ENCODE data around the gene MTMR12. TPM values are rescaled to one million over a fixed set of nuclear protein-coding genes. Genes with fewer than 3 reads are reported as not detected.

Gene MTMR12
- total and polyA plus RNA-seq, 10 of the 15 experiments (the other 5 are each of a cell fraction or from before 2014, with no cell fraction given) = 5.0 to 22.9 (median 16.3) TPM

- H3K27me3 ChIP-seq (replicated peaks in 1 of 2; ENCODE audit: control insufficient read depth in 2 of 2, insufficient read depth in 2 of 2, low read length in 1 of 2) = no peaks in the 10 kb centered on the region
- 43% methylated on average over 4 of the region's 4 CpGs for WGBS (ENCODE audit: insufficient coverage, insufficient replicate concordance, low lambda C conversion rate, missing lambda C conversion rate)
- DNase-seq (ENCODE audit: low read depth, low spot score) = no peak
- in situ Hi-C loops (cut with MboI) (no loop called here), intact Hi-C loops (cut with micrococcal nuclease; ENCODE audit: unreplicated experiment) (no loop called here)
- H3K9me3 ChIP-seq (replicated peaks; ENCODE audit: control insufficient read depth, insufficient read depth, low read length) = no peaks in the 10 kb centered on the region
- no peak for FAIRE-seq
- H3K36me3 ChIP-seq (ENCODE audit: control insufficient read depth in 2 of 2, insufficient read depth in 2 of 2, low read length in 1 of 2) = no peaks in the 10 kb centered on the region
- 0 out of 2 replicates have a peak overlapping the region, but pooled peaks have one; percentile 3 for H3K4me2 ChIP-seq (ENCODE audit: control insufficient read depth, insufficient read depth)
- H3K27ac ChIP-seq (ENCODE audit: control insufficient read depth, insufficient read depth) = peak overlapping the region; percentile 43
- ChIA-PET RAD21 (ENCODE audit: unreplicated experiment) (no interaction called here), SMC1A (ENCODE audit: uncharacterized antibody, unreplicated experiment) (interaction anchor here (0.6 to 1.3 kb wide), 4 partner anchors 24 to 106 kb away, joined by 3 to 4 read pairs (median 3); no protein-coding TSS in a partner anchor), CTCF (interaction anchor here (0.5 to 0.6 kb wide), 2 partner anchors 10 to 383 kb away, joined by 3 read pairs; no protein-coding TSS in a partner anchor), POLR2A (no interaction called here)
- ATAC-seq = no peak
- H3K79me2 ChIP-seq (ENCODE audit: control insufficient read depth, insufficient read depth, low read length) = no peaks in the 10 kb centered on the region
- H4K20me1 ChIP-seq (ENCODE audit: control insufficient read depth, insufficient read depth) = no peaks in the 10 kb centered on the region
- peak overlapping the region; percentile 75 for H2AFZ ChIP-seq (ENCODE audit: control insufficient read depth, low read depth, low read length)
- no TSS peak for BruUV-seq (replicated peaks)
- H3K4me3 ChIP-seq = no peak overlapping the region
- peaks cover 11% of the 10 kb centered on the region for H3K4me1 ChIP-seq (ENCODE audit: control insufficient read depth, insufficient read depth, low read length)
- peak overlapping the region; percentile 40; the same call in 1 of the 2 replicates for H3K9ac ChIP-seq (ENCODE audit: control insufficient read depth, insufficient read depth, low read length)
- TF ChIP-seq CBX5 (IDR thresholded peaks at IDR 0.05; ENCODE audit: low read depth) (no peak), HSF1 (IDR thresholded peaks at IDR 0.05; ENCODE audit: low read depth, low read length) (no peak), BMI1 (IDR thresholded peaks at IDR 0.05; ENCODE audit: borderline replicate concordance) (no peak), HDAC6 (IDR thresholded peaks at IDR 0.05; ENCODE audit: unreplicated experiment) (no peak), ELK1 (IDR thresholded peaks at IDR 0.05; ENCODE audit: low read depth, low read length) (no peak), MTA3 (IDR thresholded peaks at IDR 0.05; ENCODE audit: borderline replicate concordance, low read length) (no peak), CBX3 (IDR thresholded peaks at IDR 0.05; ENCODE audit: borderline replicate concordance, low read depth) (no peak), POU2F2 (IDR thresholded peaks at IDR 0.05; ENCODE audit: borderline replicate concordance, low read depth, low read length) (no peak), TAF1 (IDR thresholded peaks at IDR 0.05; ENCODE audit: borderline replicate concordance, low read depth, low read length) (no peak), CEBPZ (IDR thresholded peaks at IDR 0.05; ENCODE audit: low read depth, low read length) (no peak), HCFC1 (IDR thresholded peaks at IDR 0.05; ENCODE audit: low read length) (no peak), ETV6 (conservative IDR thresholded peaks at IDR 0.05 in 1 of 2, IDR thresholded peaks at IDR 0.05 in 1 of 2; ENCODE audit: borderline replicate concordance in 1 of 2, low read depth in 1 of 2) (no peak), DPF2 (IDR thresholded peaks at IDR 0.05) (no peak), PML (IDR thresholded peaks at IDR 0.05; ENCODE audit: low read length) (no peak), ZNF687 (IDR thresholded peaks at IDR 0.05) (no peak), POLR2AphosphoS2 (IDR thresholded peaks at IDR 0.05; ENCODE audit: low read depth, low read length) (no peak)
Observed at GRCh38 chr5:32207355-32207634, 105.4 kb downstream of the MTMR12 start.
